ENCODE measurements around the gene NSUN7. TPM values are rescaled to one million over a fixed set of nuclear protein-coding genes. Genes with fewer than 3 reads are reported as not detected.

The NSUN7 gene
- total and polyA plus RNA-seq, 4 donors: 0.21 to 4.5 (median 1.3) TPM

DNA sequence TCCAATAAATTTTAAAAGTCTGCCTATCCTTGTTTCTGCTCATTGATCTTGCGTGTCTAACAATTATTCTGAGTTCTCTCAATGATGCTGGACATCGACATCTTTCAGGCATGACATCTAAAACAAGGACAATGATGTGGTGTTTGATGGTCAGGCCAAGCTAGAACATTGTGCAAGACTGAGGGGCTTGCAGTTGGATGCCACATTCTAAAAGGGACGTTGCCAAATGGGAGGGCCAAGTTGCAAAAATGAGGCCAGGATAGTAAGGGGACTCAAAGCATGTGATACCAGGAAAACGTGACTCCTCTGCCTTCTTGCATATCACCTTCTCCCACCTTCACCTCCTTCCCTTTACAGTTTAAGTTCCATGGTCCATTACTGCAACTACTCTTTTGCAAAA lies 29.4 kb upstream of the NSUN7 start:
- Histone ChIP-seq H3K36me3 (ENCODE audit: control insufficient read depth in 4 of 4, insufficient read depth in 3 of 4, low read depth in 1 of 4, low read length in 3 of 4) (no peaks in the 10 kb centered on the region), H3K27ac (ENCODE audit: low read depth in 1 of 2, low read length in 2 of 2) (no peak overlapping the region), H3K4me3 (ENCODE audit: low read depth in 1 of 3, low read length in 3 of 3) (no peak overlapping the region), H3K27me3 (ENCODE audit: control insufficient read depth in 4 of 4, insufficient read depth in 4 of 4, low read length in 3 of 4) (no peaks in the 10 kb centered on the region), H3K4me1 (ENCODE audit: control insufficient read depth in 4 of 4, insufficient read depth in 4 of 4, low read length in 3 of 4) (peaks cover 0 to 7% (median 6%) of the 10 kb centered on the region in 4 donors), H3K9me3 (ENCODE audit: control insufficient read depth in 4 of 4, low read length in 3 of 4) (no peaks in the 10 kb centered on the region), H3K9ac (ENCODE audit: low read depth in 1 of 2, low read length in 2 of 2) (no peak overlapping the region)
- TF ChIP-seq FOXA2 (IDR thresholded peaks at IDR 0.05): no peak
- TF ChIP-seq, protein P1, sequence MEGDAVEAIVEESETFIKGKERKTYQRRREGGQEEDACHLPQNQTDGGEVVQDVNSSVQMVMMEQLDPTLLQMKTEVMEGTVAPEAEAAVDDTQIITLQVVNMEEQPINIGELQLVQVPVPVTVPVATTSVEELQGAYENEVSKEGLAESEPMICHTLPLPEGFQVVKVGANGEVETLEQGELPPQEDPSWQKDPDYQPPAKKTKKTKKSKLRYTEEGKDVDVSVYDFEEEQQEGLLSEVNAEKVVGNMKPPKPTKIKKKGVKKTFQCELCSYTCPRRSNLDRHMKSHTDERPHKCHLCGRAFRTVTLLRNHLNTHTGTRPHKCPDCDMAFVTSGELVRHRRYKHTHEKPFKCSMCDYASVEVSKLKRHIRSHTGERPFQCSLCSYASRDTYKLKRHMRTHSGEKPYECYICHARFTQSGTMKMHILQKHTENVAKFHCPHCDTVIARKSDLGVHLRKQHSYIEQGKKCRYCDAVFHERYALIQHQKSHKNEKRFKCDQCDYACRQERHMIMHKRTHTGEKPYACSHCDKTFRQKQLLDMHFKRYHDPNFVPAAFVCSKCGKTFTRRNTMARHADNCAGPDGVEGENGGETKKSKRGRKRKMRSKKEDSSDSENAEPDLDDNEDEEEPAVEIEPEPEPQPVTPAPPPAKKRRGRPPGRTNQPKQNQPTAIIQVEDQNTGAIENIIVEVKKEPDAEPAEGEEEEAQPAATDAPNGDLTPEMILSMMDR (IDR thresholded peaks at IDR 0.05; ENCODE audit: low read depth, low read length, missing input control): no peak
- TF ChIP-seq, protein P2, sequence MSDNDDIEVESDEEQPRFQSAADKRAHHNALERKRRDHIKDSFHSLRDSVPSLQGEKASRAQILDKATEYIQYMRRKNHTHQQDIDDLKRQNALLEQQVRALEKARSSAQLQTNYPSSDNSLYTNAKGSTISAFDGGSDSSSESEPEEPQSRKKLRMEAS (IDR thresholded peaks at IDR 0.05): no peak
- no peak for TF ChIP-seq EGR1 (IDR thresholded peaks at IDR 0.05; ENCODE audit: low read depth in 2 of 2)
- WGBS: 76% methylated on average over 4 of the region's 4 CpGs
- DNase-seq (ENCODE audit: low spot score): no peak

DNA sequence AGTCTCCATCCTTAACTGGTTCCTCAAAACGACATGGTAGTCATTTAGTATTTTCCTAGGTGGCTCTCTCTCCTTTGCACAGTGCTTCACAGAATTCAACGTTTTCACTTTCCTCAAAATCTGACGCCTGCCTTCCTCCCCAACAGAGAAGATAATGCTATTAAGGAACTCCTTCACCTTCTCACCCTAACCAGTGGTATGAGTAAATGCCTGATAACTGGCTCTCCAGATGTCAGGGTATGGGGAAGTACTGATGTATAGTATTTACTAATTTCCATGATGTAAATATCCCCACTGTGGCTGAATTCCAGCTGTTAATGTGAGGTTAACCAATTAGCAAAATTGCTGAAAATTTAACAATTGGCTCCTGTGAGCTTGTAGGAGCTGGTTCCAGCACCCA lies 28.8 kb upstream of the NSUN7 start:
- DNase-seq (ENCODE audit: low spot score): no peak
- WGBS: 49% methylated on average over 3 of the region's 3 CpGs
- no peak for TF ChIP-seq HNF4G (IDR thresholded peaks at IDR 0.05)
- no peak for TF ChIP-seq YY1 (IDR thresholded peaks at IDR 0.05)
- TF ChIP-seq TAF1 (conservative IDR thresholded peaks at IDR 0.05): no peak
- no peak for TF ChIP-seq SP1 (IDR thresholded peaks at IDR 0.05)
- no peak for TF ChIP-seq RXRA (IDR thresholded peaks at IDR 0.05)
- TF ChIP-seq, protein P3, sequence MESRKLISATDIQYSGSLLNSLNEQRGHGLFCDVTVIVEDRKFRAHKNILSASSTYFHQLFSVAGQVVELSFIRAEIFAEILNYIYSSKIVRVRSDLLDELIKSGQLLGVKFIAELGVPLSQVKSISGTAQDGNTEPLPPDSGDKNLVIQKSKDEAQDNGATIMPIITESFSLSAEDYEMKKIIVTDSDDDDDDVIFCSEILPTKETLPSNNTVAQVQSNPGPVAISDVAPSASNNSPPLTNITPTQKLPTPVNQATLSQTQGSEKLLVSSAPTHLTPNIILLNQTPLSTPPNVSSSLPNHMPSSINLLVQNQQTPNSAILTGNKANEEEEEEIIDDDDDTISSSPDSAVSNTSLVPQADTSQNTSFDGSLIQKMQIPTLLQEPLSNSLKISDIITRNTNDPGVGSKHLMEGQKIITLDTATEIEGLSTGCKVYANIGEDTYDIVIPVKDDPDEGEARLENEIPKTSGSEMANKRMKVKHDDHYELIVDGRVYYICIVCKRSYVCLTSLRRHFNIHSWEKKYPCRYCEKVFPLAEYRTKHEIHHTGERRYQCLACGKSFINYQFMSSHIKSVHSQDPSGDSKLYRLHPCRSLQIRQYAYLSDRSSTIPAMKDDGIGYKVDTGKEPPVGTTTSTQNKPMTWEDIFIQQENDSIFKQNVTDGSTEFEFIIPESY (IDR thresholded peaks at IDR 0.05): no peak
- TF ChIP-seq, protein P4, sequence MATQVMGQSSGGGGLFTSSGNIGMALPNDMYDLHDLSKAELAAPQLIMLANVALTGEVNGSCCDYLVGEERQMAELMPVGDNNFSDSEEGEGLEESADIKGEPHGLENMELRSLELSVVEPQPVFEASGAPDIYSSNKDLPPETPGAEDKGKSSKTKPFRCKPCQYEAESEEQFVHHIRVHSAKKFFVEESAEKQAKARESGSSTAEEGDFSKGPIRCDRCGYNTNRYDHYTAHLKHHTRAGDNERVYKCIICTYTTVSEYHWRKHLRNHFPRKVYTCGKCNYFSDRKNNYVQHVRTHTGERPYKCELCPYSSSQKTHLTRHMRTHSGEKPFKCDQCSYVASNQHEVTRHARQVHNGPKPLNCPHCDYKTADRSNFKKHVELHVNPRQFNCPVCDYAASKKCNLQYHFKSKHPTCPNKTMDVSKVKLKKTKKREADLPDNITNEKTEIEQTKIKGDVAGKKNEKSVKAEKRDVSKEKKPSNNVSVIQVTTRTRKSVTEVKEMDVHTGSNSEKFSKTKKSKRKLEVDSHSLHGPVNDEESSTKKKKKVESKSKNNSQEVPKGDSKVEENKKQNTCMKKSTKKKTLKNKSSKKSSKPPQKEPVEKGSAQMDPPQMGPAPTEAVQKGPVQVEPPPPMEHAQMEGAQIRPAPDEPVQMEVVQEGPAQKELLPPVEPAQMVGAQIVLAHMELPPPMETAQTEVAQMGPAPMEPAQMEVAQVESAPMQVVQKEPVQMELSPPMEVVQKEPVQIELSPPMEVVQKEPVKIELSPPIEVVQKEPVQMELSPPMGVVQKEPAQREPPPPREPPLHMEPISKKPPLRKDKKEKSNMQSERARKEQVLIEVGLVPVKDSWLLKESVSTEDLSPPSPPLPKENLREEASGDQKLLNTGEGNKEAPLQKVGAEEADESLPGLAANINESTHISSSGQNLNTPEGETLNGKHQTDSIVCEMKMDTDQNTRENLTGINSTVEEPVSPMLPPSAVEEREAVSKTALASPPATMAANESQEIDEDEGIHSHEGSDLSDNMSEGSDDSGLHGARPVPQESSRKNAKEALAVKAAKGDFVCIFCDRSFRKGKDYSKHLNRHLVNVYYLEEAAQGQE (IDR thresholded peaks at IDR 0.05): no peak
- TF ChIP-seq JUND (IDR thresholded peaks at IDR 0.05): no peak
- no peak for TF ChIP-seq NR2F2 (IDR thresholded peaks at IDR 0.05)
- TF ChIP-seq, protein P2 (IDR thresholded peaks at IDR 0.05): no peak
- TF ChIP-seq GABPA (IDR thresholded peaks at IDR 0.05 in 1 of 2, conservative IDR thresholded peaks at IDR 0.05 in 1 of 2): no peak
- TF ChIP-seq RAD21 (IDR thresholded peaks at IDR 0.05): no peak
- TF ChIP-seq ATF3 (IDR thresholded peaks at IDR 0.05): no peak
- TF ChIP-seq, protein P1 (IDR thresholded peaks at IDR 0.05; ENCODE audit: low read depth, low read length, missing input control): no peak
- no peak for TF ChIP-seq EGR1 (IDR thresholded peaks at IDR 0.05; ENCODE audit: low read depth in 2 of 2)
- TF ChIP-seq FOXA1 (IDR thresholded peaks at IDR 0.05): no peak
- no peak for TF ChIP-seq HNF4A (conservative IDR thresholded peaks at IDR 0.05)
- no peak for TF ChIP-seq FOXA2 (IDR thresholded peaks at IDR 0.05)
- no peaks in the 10 kb centered on the region for H3K36me3 ChIP-seq (ENCODE audit: control insufficient read depth in 4 of 4, insufficient read depth in 3 of 4, low read depth in 1 of 4, low read length in 3 of 4)
- no peaks in the 10 kb centered on the region for H3K9me3 ChIP-seq (ENCODE audit: control insufficient read depth in 4 of 4, low read length in 3 of 4)
- H3K9ac ChIP-seq (ENCODE audit: low read depth in 1 of 2, low read length in 2 of 2): no peak overlapping the region
- no peaks in the 10 kb centered on the region for H3K27me3 ChIP-seq (ENCODE audit: control insufficient read depth in 4 of 4, insufficient read depth in 4 of 4, low read length in 3 of 4)
- no peak overlapping the region for H3K4me3 ChIP-seq (ENCODE audit: low read depth in 1 of 3, low read length in 3 of 3)
- no peak overlapping the region for H3K27ac ChIP-seq (ENCODE audit: low read depth in 1 of 2, low read length in 2 of 2)
- peaks cover 0 to 7% (median 6%) of the 10 kb centered on the region in 4 donors for H3K4me1 ChIP-seq (ENCODE audit: control insufficient read depth in 4 of 4, insufficient read depth in 4 of 4, low read length in 3 of 4)
